Measurements from ENCODE around the gene SLC22A25.

DNA sequence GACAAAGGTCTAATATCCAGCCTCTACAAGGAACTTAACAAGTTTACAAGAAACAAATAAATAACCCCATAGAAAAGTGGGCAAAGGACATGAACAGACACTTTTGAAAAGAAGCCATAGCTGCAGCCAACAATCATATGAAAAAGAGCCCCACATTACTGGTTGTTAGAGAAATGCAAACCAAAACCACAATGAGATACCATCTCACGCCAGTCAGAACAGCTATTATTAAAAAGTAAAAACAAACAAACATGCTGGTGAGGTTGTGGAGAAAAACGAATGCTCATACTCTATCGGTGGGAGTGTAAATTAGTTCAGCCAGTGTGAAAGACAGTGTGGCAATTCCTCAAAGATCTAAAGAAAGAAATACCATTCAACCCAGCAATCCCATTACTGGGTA, 5.6 kb upstream of the SLC22A25 start:
- TF ChIP-seq, protein P1, sequence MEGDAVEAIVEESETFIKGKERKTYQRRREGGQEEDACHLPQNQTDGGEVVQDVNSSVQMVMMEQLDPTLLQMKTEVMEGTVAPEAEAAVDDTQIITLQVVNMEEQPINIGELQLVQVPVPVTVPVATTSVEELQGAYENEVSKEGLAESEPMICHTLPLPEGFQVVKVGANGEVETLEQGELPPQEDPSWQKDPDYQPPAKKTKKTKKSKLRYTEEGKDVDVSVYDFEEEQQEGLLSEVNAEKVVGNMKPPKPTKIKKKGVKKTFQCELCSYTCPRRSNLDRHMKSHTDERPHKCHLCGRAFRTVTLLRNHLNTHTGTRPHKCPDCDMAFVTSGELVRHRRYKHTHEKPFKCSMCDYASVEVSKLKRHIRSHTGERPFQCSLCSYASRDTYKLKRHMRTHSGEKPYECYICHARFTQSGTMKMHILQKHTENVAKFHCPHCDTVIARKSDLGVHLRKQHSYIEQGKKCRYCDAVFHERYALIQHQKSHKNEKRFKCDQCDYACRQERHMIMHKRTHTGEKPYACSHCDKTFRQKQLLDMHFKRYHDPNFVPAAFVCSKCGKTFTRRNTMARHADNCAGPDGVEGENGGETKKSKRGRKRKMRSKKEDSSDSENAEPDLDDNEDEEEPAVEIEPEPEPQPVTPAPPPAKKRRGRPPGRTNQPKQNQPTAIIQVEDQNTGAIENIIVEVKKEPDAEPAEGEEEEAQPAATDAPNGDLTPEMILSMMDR (IDR thresholded peaks at IDR 0.05; ENCODE audit: insufficient read depth, low read depth, low read length) = no peak
- no peak for TF ChIP-seq EZH2 (IDR thresholded peaks at IDR 0.05; ENCODE audit: insufficient read depth, low read length)

All from astrocyte (in vitro differentiated cells and primary cell).